Activated T-helper 17 cell treated with anti-CD3 and anti-CD28 coated beads, Interleukin-2, amount 50 U/mL, for 72 hours (primary cell): ENCODE data around the gene FAM78B. TPM values are rescaled to one million over a fixed set of nuclear protein-coding genes. Genes with fewer than 3 reads are reported as not detected.

Source experiments
- ATAC-seq: fragments of 150-1000 bp; cut with Tn5 transposase; replicated peaks from 2 replicates; pipeline ENCODE4 v1.10.0; 2021; ENCODE audit warnings: mild to moderate bottlenecking, moderate library complexity
- H3K27ac Mint-ChIP-seq: one replicate; pipeline ENCODE4 v1.8.0; 2022; ENCODE audit warnings: mixed read lengths
- H3K27me3 Mint-ChIP-seq: one replicate; pipeline ENCODE4 v1.8.0; 2022; ENCODE audit warnings: mixed read lengths
- H3K36me3 Mint-ChIP-seq: one replicate; pipeline ENCODE4 v1.8.0; 2022; ENCODE audit warnings: low read depth, mild to moderate bottlenecking, mixed read lengths
- H3K4me1 Mint-ChIP-seq: one replicate; pipeline ENCODE4 v1.8.0; 2022; ENCODE audit warnings: mixed read lengths
- H3K4me3 Mint-ChIP-seq: one replicate; pipeline ENCODE4 v1.8.0; 2022; ENCODE audit warnings: mild to moderate bottlenecking, mixed read lengths
- H3K9me3 Mint-ChIP-seq: one replicate; pipeline ENCODE4 v1.8.0; 2022; ENCODE audit warnings: mixed read lengths
- total RNA-seq, 2 donors: library from RNA; stranded (reverse); gene quantifications; one replicate each; pipeline ENCODE4 v1.2.3, GENCODE V29; 2022

The FAM78B gene
- total RNA-seq, 2 donors from 2014 or later: 0.16 to 0.54 TPM

- Mint-ChIP-seq H3K27me3 (no peaks in the 10 kb centered on the region), H3K9me3 (no peaks in the 10 kb centered on the region), H3K27ac (no peak overlapping the region), H3K4me3 (no peak overlapping the region), H3K36me3 (no peaks in the 10 kb centered on the region), H3K4me1 (no peaks in the 10 kb centered on the region)
- no peak for ATAC-seq
Observed at GRCh38 chr1:166145499-166145898, 21.3 kb downstream of the FAM78B start.

- Mint-ChIP-seq H3K27ac (no peak overlapping the region), H3K4me3 (no peak overlapping the region), H3K9me3 (no peaks in the 10 kb centered on the region), H3K36me3 (no peaks in the 10 kb centered on the region), H3K4me1 (no peaks in the 10 kb centered on the region), H3K27me3 (no peaks in the 10 kb centered on the region)
- no peak for ATAC-seq
Observed at GRCh38 chr1:166141969-166142368, 24.8 kb downstream of the FAM78B start.

GRCh38 chr1:166140251-166140650, 26.6 kb downstream of the FAM78B start:
- no peaks in the 10 kb centered on the region for H3K27me3 Mint-ChIP-seq
- ATAC-seq: no peak
- H3K4me1 Mint-ChIP-seq: no peaks in the 10 kb centered on the region
- H3K36me3 Mint-ChIP-seq: no peaks in the 10 kb centered on the region
- H3K9me3 Mint-ChIP-seq: no peaks in the 10 kb centered on the region
- H3K4me3 Mint-ChIP-seq: no peak overlapping the region
- no peak overlapping the region for H3K27ac Mint-ChIP-seq

- no peak for ATAC-seq
- no peak overlapping the region for H3K27ac Mint-ChIP-seq
- no peaks in the 10 kb centered on the region for H3K36me3 Mint-ChIP-seq
- H3K4me3 Mint-ChIP-seq: no peak overlapping the region
- no peaks in the 10 kb centered on the region for H3K4me1 Mint-ChIP-seq
- no peaks in the 10 kb centered on the region for H3K9me3 Mint-ChIP-seq
- H3K27me3 Mint-ChIP-seq: no peaks in the 10 kb centered on the region
Observed at GRCh38 chr1:166139735-166140134, 27.1 kb downstream of the FAM78B start.

GRCh38 chr1:166136699-166137401, 30.0 kb downstream of the FAM78B start:
- Mint-ChIP-seq H3K4me1 (no peaks in the 10 kb centered on the region), H3K9me3 (peaks cover 4% of the 10 kb centered on the region), H3K27me3 (no peaks in the 10 kb centered on the region), H3K27ac (no peak overlapping the region), H3K36me3 (no peaks in the 10 kb centered on the region), H3K4me3 (no peak overlapping the region)
- no peak for ATAC-seq

- no peaks in the 10 kb centered on the region for H3K27me3 Mint-ChIP-seq
- H3K4me1 Mint-ChIP-seq: no peaks in the 10 kb centered on the region
- peaks cover 4% of the 10 kb centered on the region for H3K9me3 Mint-ChIP-seq
- H3K27ac Mint-ChIP-seq: no peak overlapping the region
- no peak overlapping the region for H3K4me3 Mint-ChIP-seq
- ATAC-seq: no peak
- H3K36me3 Mint-ChIP-seq: no peaks in the 10 kb centered on the region
Observed at GRCh38 chr1:166136222-166136621, 30.6 kb downstream of the FAM78B start.

GRCh38 chr1:166133857-166134256, 32.9 kb downstream of the FAM78B start:
- ATAC-seq: no peak
- Mint-ChIP-seq H3K4me1 (no peaks in the 10 kb centered on the region), H3K27ac (no peak overlapping the region), H3K27me3 (no peaks in the 10 kb centered on the region), H3K36me3 (no peaks in the 10 kb centered on the region), H3K4me3 (no peak overlapping the region), H3K9me3 (peaks cover 4% of the 10 kb centered on the region)

GRCh38 chr1:166133276-166133841, 33.4 kb downstream of the FAM78B start:
- no peak overlapping the region for H3K27ac Mint-ChIP-seq
- H3K27me3 Mint-ChIP-seq: no peaks in the 10 kb centered on the region
- no peak for ATAC-seq
- H3K9me3 Mint-ChIP-seq: peaks cover 4% of the 10 kb centered on the region
- H3K4me3 Mint-ChIP-seq: no peak overlapping the region
- H3K36me3 Mint-ChIP-seq: no peaks in the 10 kb centered on the region
- H3K4me1 Mint-ChIP-seq: no peaks in the 10 kb centered on the region

GRCh38 chr1:166132496-166132895, 34.3 kb downstream of the FAM78B start:
- H3K27ac Mint-ChIP-seq: no peak overlapping the region
- H3K9me3 Mint-ChIP-seq: peaks cover 4% of the 10 kb centered on the region

GRCh38 chr1:166129006-166129405, 37.8 kb downstream of the FAM78B start:
- Mint-ChIP-seq H3K9me3 (peaks cover 4% of the 10 kb centered on the region), H3K27me3 (no peaks in the 10 kb centered on the region), H3K4me3 (no peak overlapping the region), H3K4me1 (no peaks in the 10 kb centered on the region), H3K27ac (no peak overlapping the region), H3K36me3 (no peaks in the 10 kb centered on the region)
- ATAC-seq: no peak

More at GRCh38 chr1:166132496-166132895, 34.3 kb downstream of the FAM78B start:
- ATAC-seq: no peak
- Mint-ChIP-seq H3K4me3 (no peak overlapping the region), H3K36me3 (no peaks in the 10 kb centered on the region), H3K27me3 (no peaks in the 10 kb centered on the region), H3K4me1 (no peaks in the 10 kb centered on the region)

- Mint-ChIP-seq H3K27me3 (no peaks in the 10 kb centered on the region), H3K4me1 (no peaks in the 10 kb centered on the region), H3K27ac (no peak overlapping the region), H3K9me3 (peaks cover 4% of the 10 kb centered on the region), H3K36me3 (no peaks in the 10 kb centered on the region), H3K4me3 (no peak overlapping the region)
- no peak for ATAC-seq
Observed at GRCh38 chr1:166128195-166128594, 38.6 kb downstream of the FAM78B start.

- H3K27me3 Mint-ChIP-seq: no peaks in the 10 kb centered on the region
- no peak for ATAC-seq
- no peaks in the 10 kb centered on the region for H3K36me3 Mint-ChIP-seq
- no peak overlapping the region for H3K4me3 Mint-ChIP-seq
- H3K9me3 Mint-ChIP-seq: no peaks in the 10 kb centered on the region
- no peak overlapping the region for H3K27ac Mint-ChIP-seq
- H3K4me1 Mint-ChIP-seq: no peaks in the 10 kb centered on the region
Observed at GRCh38 chr1:166127003-166127402, 39.8 kb downstream of the FAM78B start.

- Mint-ChIP-seq H3K36me3 (no peaks in the 10 kb centered on the region), H3K27me3 (no peaks in the 10 kb centered on the region), H3K4me3 (no peak overlapping the region), H3K9me3 (no peaks in the 10 kb centered on the region), H3K27ac (no peak overlapping the region), H3K4me1 (no peaks in the 10 kb centered on the region)
- no peak for ATAC-seq
Observed at GRCh38 chr1:166122873-166123466, 43.8 kb downstream of the FAM78B start.

- no peaks in the 10 kb centered on the region for H3K36me3 Mint-ChIP-seq
- no peak overlapping the region for H3K27ac Mint-ChIP-seq
- no peak for ATAC-seq
- H3K4me3 Mint-ChIP-seq: no peak overlapping the region
- H3K27me3 Mint-ChIP-seq: no peaks in the 10 kb centered on the region
- no peaks in the 10 kb centered on the region for H3K4me1 Mint-ChIP-seq
- no peaks in the 10 kb centered on the region for H3K9me3 Mint-ChIP-seq
Observed at GRCh38 chr1:166121010-166121409, 45.8 kb downstream of the FAM78B start.

GRCh38 chr1:166120281-166120680, 46.5 kb downstream of the FAM78B start:
- H3K9me3 Mint-ChIP-seq: no peaks in the 10 kb centered on the region
- no peak overlapping the region for H3K4me3 Mint-ChIP-seq
- H3K36me3 Mint-ChIP-seq: no peaks in the 10 kb centered on the region
- H3K4me1 Mint-ChIP-seq: no peaks in the 10 kb centered on the region
- H3K27ac Mint-ChIP-seq: no peak overlapping the region
- no peak for ATAC-seq
- H3K27me3 Mint-ChIP-seq: no peaks in the 10 kb centered on the region
